NCI-H524 treated with DMSO at 0.1 percent for 48 hours (cell line): ENCODE results near the gene SYNPO2.

Source experiments
- DNase-seq: peaks from one replicate; lab custom pipeline; 2025; lab: John Stamatoyannopoulos, UW

The SYNPO2 gene

GRCh38 chr4:118881512-118882146, 7.0 kb upstream of the SYNPO2 start:
- DNase-seq: no peak

GRCh38 chr4:118883861-118884260, 4.8 kb upstream of the SYNPO2 start:
- no peak for DNase-seq

- DNase-seq: no peak
These were observed 3.9 kb upstream of the SYNPO2 start for GRCh38 chr4:118884716-118885115.

- DNase-seq: no peak
These were observed 648 bp downstream of the SYNPO2 start for GRCh38 chr4:118889312-118889691.

- DNase-seq: no peak
These were observed 5.4 kb downstream of the SYNPO2 start for GRCh38 chr4:118894034-118894433.

GRCh38 chr4:118898221-118898620, 9.6 kb downstream of the SYNPO2 start:
- no peak for DNase-seq

- DNase-seq: no peak
These were observed 10.1 kb downstream of the SYNPO2 start for GRCh38 chr4:118898684-118899138.

GRCh38 chr4:118904418-118904817, 15.8 kb downstream of the SYNPO2 start:
- DNase-seq: no peak

GRCh38 chr4:118904935-118905334, 16.3 kb downstream of the SYNPO2 start:
- no peak for DNase-seq

- DNase-seq: no peak
These were observed 16.9 kb downstream of the SYNPO2 start for GRCh38 chr4:118905566-118905965.

- DNase-seq: no peak
These were observed 20.7 kb downstream of the SYNPO2 start for GRCh38 chr4:118909173-118909956.

- no peak for DNase-seq
These were observed 21.6 kb downstream of the SYNPO2 start for GRCh38 chr4:118910221-118910620.

- DNase-seq: no peak
These were observed 22.6 kb downstream of the SYNPO2 start for GRCh38 chr4:118911238-118911703.

GRCh38 chr4:118915468-118915867, 26.8 kb downstream of the SYNPO2 start:
- DNase-seq: no peak

- DNase-seq: no peak
These were observed 28.1 kb downstream of the SYNPO2 start for GRCh38 chr4:118916691-118917289.

GRCh38 chr4:118917582-118917981, 28.9 kb downstream of the SYNPO2 start:
- DNase-seq: no peak

- DNase-seq: no peak
These were observed 29.7 kb downstream of the SYNPO2 start for GRCh38 chr4:118918388-118918787.

GRCh38 chr4:118920247-118920646, 31.6 kb downstream of the SYNPO2 start:
- DNase-seq: no peak

- DNase-seq: no peak
These were observed 33.1 kb downstream of the SYNPO2 start for GRCh38 chr4:118921786-118922185.

GRCh38 chr4:118923891-118924290, 35.2 kb downstream of the SYNPO2 start:
- DNase-seq: no peak

GRCh38 chr4:118927974-118928373, 39.3 kb downstream of the SYNPO2 start:
- DNase-seq: no peak

- DNase-seq: no peak
These were observed 41.6 kb downstream of the SYNPO2 start for GRCh38 chr4:118930255-118930654.

- DNase-seq: no peak
These were observed 43.1 kb downstream of the SYNPO2 start for GRCh38 chr4:118931786-118932185.
